A172 (cell line): ENCODE results near the gene CMIP. TPM values are rescaled to one million over a fixed set of nuclear protein-coding genes. Genes with fewer than 3 reads are reported as not detected.
"Not testable (repeated sequence)": the region's sequence is repeated elsewhere in the genome, so short reads cannot be mapped to it uniquely, and the experiment has no call there.

ENCODE experiments used
- DNase-seq: peaks from one replicate; pipeline ENCODE4 v3.0.0-alpha.2; 2015; ENCODE audit warnings: low spot score
- total RNA-seq: library from RNA; depleted of rRNA; stranded (reverse); fragments of >200 nt; shearing (Covaris generic); gene quantifications from 2 replicates; pipeline ENCODE4 v1.2.3, GENCODE V29; 2014

Gene CMIP
- total RNA-seq, 1 experiment from 2014 or later: 5.9 TPM

DNA sequence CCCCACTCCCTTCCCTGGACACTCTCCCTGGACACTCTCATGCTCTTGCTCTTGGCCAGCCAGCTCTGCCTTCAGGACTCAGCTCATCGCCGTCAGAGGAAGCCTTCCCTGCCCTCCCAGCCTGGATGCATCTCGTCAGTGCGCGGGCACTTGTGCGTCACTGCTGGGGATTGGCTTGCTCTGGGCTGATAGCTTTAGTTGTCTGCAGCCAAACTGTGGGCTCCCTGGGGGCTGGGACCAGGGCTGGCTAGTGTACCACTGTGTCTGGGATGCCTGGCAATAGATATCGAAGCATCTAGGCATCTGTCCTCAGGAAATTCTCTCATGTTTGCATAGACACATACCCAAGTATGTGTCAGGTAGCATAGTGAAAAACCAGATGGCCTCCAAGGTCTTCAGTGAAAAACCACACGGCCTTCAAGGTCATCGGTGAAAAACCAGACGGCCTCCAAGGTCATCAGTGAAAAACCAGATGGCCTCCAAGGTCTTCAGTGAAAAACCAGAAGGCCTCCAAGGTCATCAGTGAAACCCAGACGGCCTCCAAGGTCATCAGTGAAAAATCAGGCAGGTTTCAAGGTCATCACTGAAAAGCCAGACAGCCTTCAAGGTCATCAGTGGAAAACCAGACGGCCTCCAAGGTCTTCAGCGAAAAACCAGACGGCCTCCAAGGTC is 72.0 kb downstream of the CMIP start:
- no peak for DNase-seq

DNA sequence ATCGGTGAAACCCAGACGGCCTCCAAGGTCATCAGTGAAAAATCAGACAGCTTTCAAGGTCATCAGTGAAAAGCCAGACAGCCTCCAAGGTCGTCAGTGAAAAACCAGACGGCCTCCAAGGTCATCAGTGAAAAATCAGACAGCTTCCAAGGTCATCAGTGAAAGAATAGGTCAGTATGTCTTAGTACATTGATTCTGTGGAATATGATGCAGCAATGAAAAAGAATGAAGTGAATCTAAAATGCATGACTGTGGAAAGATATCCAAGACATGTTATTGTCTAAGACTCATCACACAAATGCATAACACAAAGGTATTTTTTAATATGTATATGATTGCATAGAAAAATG is 72.5 kb downstream of the CMIP start:
- no peak for DNase-seq

DNA sequence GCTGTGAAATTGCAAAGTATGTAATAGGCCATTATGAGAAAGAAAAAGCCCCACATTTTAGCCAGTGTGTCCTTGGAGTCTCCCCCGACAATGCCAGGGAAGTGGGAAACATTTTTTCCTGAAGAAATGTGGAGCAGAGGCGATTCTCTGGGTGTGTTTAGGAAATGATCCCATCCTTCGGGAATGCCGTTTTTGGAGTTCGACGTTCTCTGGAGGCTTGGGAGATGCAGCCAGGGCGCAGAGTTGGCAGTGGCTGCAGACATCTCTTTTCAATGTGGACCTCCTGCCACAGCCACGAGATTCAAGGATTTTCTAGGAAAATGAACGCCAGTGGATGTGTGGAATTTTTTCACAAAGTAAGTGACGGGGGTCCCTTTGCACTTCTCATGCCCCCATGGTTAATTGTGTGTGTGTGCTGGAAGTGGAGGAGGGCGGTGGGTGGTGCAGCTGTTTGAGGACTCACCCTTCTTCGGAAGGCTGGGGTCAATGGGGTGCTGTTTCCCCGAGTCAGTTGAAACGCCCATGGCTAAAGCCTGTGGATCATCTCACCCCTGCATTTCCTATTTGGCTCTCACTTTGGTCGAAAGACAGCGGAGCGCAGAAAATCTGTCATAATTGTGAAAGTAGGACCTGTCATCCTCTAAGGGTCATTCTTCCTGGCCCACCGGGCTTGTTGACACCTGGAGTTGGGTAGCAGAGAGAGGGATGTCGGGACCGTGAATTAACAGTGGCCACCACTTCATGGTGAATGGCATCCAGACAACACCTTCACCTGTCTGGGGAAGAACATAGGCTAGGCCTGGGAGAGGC is 73.2 kb downstream of the CMIP start:
- peak; percentile 84 for DNase-seq

DNA sequence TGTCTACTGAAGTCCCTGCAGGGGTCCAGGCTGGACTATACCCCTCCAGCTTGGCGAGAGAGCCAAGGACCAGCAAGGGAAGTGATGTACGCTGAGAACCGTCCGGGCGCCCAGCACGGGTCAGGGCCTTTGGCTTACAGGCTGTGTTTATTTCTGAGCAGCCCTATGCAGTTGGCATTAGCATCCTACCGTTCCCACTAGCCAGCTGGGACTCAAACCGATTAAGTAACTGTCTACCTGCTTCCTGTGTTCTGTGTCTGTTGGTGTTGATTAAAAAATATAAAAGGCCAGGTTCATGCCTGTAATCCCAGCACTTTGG is 73.8 kb downstream of the CMIP start:
- DNase-seq: no peak

DNA sequence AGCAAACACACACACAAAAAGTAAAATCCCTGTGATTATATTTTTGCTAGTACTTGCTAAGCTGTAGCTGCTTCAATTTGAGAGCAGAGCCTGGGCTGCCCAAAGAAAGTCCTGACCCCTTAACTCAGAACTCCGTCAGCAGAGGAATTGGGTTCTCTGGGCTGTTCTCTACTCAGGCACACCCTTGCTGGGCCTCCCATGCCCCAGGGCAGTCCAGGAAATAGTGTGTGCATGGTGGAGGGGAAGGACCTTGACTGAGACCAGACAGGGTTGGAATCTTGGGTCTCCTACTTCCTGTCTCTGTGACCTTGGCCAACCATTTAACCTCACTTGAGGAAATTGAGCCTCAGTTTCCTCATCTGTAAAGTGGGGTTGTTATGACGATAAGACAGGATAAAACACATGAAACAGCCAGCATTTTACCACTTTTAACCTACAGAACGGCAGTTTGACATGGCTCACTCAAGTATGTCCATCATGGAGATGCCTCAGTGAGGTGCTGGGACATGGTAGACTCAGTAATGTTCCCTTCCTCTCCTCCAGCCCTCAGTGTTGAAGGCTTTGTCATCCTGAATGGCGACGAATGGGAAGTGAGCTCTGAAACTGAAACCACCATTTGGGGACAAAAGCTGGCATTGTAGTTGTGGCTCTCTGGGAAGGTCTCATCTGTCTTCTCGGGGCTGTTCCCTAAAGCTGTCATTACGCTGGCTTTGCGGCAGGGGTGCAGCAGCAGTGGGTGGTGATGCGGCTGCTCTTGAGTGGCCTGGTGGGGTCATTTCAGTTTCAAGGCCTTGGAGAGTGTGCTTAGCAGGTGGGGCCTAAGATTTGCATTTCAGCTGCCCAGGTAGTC is 74.9 kb downstream of the CMIP start:
- DNase-seq: no peak

DNA sequence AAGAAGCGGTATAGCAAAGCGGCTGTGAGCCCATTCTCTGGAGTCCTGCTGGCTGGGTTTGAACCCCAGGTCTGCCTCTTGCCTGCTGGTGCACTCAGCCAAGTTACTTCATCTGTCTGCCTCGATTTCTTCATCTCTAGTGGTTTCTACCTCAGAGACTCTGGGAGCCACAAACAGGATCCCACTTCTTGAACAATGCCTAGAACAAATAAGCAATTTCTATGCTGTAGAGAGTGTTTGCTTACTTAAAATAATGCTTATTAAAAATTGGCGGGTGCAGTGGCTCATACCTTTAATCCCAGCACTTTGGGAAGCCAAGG is 75.5 kb downstream of the CMIP start:
- DNase-seq: no peak

DNA sequence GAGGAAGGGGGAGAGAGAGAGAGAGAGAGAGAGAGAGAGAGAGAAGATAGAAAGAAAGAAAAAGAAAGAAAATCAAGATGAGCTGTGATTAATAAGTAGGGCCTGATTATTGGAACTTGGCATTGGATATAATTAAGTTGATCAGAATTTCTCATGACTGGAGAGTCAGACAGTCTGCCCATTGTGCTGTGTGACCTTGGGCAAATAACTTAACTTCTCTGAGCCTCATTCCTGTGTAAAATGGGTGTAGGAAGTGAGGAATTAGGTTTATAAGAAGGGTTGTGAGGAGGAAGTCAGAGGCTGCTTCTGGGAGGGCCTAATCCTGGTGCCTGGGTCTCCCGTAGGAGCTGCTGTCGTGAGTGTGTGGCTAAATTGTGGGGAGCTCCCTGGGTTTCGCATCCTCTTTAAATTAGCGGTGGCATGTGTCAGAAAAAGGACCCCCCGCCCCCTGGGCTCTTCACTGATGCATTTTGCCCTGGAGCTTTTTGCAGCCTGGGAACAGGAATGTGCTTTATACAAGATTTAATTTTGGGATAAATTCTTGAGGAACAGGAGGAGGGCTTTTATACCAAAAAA is 76.0 kb downstream of the CMIP start:
- no peak for DNase-seq

DNA sequence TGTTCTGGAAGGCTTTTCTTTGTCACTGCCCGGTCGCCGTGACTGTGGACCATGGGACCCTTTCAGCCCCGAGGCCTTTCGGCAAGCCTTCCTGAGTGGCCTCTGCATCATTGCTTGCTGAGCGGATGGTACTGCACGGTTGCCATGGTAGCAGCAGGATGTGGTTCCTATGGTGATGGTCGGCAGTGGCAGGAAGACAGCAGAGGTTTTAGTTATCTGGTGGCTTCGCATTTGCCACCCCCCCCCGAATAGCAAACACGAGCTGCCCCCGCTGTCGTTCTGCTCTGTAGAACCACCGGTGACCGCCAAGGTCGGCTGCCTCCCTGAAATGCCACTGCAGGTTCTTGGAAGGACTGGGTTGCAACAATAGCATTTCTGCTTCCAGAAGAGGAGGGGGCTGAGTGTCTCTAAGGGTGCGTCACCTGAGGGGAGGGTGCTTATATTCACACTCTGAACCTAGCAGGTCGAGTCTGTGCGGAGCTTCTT is 76.6 kb downstream of the CMIP start:
- DNase-seq: no peak

DNA sequence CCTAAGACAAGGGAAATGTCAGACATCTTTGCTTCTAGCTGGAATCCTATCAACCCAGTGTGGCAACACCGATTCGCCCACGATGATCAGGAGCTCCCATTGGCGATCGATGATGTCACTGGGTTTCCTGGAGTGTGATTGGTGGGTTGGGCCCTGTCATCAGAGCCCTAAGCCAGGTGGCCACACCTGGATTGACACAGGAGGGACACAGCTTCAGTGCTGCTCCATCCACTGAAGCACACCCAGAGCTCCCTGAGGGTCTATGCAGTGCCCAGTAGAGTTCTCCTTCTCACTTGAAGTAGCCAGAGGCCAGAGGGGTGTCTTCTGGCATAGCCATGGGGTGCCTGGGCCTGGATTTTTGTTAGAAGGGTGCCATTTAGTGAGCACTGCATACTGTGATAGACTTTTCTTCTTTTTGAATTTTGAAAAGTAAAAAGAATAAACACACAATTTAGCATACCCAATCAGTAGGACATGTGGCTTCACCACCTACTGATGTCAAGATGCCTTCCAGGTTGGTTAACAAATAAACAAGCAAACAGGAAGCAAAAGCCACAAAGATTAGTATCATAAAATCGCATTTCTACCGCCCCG is 77.6 kb downstream of the CMIP start:
- DNase-seq: peak; percentile 25

DNA sequence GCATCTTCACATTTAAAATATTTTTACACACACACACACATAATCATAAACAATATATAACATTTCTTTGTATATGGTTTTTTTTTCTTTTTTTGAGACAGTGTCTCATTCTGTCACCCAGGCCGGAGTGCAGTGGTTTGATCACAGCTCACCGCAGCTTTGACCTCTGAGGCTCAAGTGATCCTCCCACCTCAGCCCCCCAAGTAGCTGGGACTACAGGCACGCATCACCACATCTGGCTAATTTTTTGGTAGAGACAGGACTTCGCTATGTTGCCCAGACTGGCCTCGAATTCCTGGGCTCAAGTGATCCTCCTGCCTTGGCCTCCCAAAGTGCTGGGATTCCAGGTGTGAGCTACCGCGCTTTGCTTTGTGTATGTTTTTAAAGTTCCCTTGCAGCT is 78.2 kb downstream of the CMIP start:
- not testable (repeated sequence) for DNase-seq

DNA sequence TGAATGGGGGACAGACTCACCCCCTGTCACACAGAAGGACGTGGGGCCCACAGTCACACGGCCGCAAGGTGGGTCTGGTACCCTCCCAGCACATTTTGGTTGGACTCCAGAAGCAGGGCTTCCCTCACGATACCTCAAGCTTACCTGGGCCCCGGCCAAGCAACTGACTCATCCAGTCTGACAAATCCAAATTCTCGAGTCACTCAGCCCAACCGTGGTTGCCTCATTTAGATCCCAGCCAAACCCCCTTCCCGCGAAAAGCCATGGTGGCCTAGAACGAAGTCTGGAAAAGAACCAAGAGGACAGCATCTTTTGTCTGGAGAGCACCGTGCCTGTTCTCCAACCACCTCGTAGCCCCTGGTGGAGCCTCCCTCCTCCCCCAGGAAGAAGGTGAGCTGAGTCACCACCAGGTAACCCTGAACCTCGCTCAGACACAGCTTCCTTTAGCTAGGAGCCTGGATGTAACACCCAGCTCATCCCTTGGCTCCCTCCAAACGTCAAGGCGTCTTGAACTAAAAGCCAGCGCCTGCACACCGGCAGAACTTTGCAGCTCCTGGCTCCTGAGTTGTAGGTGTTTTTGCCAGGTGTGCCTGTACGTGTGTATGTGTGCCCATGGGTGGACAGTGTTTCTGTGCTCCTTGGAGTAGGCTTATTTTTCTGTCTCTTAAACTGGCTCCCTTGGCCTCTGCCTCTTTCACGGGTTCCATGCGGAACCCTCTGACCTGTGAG is 78.9 kb downstream of the CMIP start:
- peak; percentile 87 for DNase-seq

DNA sequence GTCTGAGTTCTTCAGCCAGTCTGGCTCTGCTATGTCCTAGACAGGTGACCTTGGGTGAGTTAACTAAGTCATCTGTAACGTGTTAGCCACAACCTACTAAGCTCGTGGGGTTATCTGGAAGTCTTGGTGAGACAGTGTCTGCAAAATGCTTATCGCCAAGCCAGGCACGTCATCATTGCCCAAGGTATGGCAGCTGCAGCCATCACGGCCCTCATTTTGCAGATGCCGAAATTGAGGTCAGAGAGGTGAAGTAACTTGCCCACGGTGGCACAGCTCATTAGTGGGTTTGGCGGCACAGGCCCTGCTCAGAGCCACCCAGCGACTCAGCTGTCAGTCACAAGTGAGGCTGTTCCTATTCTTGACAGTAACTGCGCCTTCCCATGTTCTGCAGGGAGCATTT is 79.8 kb downstream of the CMIP start:
- DNase-seq: no peak

DNA sequence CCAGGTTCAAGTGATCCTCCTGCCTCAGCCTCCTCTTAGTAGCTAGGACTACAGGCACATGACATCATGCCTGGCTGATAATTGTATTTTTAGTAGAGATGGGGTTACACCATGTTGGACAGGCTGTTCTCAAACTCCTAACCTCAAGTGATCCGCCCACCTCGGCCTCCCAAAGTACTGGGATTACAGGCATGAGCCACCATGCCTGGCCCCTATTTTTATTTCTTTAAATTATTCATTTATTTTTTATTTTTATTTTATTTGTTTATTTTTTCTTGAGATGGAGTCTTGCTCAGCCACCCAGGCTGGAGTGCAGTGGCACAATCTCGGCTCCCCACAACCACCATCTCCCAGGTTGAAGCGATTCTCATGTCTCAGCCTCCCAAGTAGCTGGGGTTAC is 80.3 kb downstream of the CMIP start:
- DNase-seq: not testable (repeated sequence)

DNA sequence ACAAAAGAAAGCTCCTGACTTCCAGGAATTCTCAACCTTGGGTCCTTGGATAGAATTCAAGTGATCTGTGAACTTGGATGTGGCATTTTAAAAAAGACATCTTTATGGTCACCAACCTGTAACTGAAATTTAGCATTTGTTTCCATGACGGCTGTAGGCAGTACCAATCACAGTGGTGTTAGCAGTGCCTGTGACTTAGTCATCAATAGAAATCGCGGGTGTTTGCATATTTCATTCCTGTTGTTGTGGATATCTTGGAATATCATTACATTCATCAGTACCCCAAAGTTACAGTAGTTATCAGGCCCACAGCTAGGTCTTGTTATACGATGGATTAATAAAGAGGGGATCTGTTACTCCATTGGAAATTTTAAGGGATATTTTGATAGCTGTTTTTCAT is 81.6 kb downstream of the CMIP start:
- no peak for DNase-seq

DNA sequence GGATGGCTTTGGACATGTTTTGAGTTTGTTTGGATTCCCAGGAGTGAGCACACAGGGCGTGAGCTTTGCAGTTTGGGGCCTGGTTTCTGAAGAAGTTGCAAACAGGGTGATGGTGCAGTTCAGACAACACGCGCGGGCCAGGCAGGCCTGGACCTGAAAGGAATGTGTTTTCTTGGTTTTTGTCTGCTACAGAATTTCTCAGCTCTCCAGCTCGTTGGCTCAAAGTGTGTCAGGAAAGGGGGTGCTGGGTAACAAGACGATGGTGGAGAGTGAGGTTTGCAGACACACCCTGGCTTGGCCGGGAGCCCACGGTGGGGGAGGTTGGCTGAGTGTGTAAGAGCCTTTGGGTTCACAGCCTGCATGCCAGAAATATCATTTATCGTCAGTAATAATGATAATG is 82.3 kb downstream of the CMIP start:
- DNase-seq: no peak

DNA sequence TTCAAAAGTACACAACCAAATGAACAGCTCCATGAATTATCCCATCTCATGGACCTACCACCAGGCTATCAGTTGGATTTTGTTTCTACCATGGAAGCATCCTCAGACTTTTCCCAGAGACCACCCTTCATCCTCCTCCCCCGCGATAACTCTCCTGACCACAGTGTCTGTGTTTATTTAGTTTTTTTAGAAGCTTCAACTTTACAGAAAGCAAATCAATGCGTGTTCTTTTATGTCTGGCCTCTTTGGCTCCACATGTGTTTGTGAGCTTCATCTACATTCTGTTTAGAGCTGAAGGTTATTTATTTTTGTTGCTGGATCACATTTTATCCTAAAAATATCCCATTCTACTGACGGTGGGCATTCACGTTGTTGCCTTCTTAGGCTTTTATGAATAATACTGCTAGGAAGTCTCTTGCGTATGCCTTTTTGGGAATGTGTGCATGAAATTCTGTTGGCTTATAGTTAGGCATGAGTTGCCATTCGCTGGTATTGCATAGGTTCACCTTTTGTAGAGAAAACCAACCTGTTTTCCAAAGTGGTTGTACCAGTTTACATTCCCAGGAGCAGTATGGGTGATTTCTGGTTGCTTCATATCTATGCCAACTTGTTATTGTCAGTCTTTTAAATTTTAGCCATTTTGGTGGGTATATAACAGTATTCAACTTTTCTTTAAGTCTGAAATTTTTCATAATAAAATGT is 83.0 kb downstream of the CMIP start:
- DNase-seq: no peak

DNA sequence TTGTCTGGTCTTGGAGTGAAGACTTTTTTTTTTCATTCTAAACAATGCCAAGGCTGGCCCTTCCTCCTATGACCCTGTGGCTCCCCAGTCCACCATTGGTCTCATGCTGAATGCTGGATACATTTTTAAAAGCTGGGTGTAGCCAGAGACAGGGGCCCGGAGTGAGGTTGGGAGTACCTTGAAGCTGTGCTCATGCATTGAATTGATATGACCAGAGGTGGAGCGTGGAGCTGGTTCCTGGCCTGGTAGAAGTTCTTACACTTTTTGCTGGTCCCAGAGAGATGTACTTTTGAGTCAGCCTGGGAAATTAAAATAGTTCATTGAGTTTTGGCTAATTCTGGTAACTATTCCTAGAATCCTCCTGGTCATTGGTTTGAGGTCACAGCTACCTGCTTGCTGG is 83.6 kb downstream of the CMIP start:
- DNase-seq: no peak

DNA sequence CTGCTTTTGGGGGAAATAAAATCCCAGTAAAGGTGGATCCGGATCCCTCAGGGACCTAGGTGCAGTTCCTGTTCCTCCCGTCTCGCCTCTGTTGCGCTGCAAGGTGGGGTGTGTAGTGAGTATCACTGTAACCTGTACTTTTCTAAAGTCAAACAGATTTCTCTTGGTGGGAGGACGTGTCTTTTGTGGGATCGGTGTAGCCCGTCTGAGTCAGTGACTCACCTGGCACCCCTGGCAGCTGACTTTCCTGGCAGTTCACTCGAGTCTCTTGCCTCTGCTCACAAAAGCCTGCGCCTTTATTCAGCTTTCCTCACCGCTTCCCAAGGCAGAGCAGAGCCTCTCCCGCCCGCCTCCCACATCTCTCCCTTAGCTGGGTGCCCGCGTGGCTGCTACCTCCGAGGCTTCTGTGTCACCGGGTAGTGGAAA is 85.7 kb downstream of the CMIP start:
- DNase-seq: no peak

DNA sequence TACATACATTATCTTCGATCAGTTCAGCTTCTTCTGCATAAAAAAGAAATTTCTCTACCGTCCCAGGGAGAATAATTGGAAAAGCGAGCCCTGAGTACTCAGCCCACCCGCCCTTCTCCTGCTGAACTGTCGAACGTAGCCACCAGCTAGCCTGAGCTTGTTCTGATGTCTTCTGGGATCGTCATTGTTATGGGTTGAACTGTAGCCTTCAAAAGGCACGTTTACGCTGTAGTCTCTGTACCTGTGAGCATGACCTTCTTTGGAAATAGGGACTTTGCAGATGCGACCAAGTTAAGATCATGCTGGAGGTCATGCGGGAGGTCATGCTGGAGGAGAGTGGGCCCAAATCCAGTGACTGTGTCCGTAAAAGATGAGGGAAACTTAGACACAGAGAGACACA is 86.2 kb downstream of the CMIP start:
- no peak for DNase-seq

DNA sequence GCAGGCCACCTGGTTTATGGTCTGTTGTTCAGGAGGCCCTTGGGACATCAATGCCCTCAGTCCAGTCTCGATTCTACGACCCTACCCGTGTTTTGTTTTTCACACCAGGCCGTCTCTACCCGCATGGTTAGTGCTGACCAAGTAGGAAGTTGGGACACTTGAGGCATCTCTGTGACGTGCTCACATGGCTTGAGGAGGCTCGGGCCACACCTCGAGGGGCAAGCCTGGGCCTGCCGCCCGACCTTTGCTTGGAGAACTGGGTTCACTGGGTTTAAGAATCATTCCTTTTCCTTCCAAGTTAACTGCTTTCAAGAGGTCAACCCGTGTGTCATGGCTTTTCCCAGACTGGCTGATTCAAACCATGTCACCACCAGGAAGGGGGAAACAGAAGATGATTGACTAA is 86.8 kb downstream of the CMIP start:
- no peak for DNase-seq
